AG08395 (cell line): ENCODE measurements around the gene PIK3R2.
A peak's percentile ranks its signal among the peaks of the same experiment; 100 is the strongest.
"Not testable (repeated sequence)": the region's sequence is repeated elsewhere in the genome, so short reads cannot be mapped to it uniquely, and the experiment has no call there.

Experiments used
- DNase-seq: peaks from one replicate; pipeline ENCODE4 v3.0.0; 2012; ENCODE audit warnings: mixed read lengths, low spot score

PIK3R2 gene

DNA sequence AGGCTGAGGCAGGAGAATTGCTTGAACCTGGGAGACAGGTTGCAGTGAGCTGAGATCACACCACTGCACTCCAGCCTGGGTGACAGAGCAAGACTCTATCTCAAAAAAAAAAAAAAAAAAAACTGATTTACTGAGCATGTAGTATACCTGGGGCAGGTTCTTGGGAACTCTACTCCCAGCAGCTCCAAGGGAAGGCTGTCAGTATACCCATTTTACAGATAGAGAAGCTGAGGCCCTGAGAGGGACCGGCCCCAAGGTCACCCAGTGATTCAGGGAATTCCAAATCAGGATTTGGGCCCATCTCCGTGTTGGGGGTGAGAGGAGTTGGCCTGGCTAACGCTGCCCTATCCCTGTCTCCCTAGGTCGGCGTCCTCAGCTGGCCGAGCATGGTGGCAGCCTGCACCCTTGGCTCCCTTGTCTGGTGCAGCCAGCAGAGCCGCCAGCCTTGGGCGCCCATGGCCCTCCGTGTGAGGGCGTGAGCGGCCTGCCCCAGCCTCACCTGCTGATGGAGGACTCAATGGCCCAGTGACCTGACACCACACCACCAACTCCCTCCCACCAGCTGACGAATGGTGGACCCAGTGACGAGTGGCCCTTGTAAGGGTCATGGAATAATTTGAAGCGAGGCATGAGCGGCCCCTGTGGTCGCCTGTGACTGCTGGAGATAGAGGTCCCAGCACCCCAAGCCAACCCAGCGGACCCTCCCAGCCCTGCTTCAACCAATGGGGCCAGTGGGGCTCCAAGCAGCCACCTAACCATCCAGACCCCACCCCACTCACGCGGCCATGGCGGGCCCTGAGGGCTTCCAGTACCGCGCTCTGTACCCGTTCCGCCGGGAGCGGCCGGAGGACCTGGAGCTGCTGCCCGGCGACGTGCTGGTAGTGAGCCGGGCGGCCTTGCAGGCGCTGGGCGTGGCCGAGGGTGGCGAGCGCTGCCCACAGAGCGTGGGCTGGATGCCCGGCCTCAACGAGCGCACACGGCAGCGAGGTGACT, 2.4 kb downstream of the PIK3R2 start:
- DNase-seq = no peak

DNA sequence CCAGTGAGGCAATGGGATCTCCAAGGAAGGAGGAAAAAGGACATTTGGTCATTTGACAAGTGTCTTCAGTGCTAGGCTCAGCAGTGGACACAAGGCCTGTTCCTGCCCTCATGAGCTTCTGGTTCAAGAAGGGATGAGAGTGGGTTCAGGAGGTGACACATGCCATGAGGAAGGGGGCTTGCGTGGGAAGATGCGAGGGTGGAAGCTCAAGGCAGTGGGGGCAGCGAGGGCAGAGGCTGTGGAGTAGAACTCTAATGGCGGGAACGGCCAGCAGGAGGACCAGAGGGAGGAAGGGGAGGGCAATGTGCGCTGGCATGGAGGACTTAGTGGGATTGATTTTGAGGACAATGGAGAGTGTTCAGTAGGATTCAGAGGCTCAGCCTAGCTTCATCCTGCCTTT, 3.3 kb downstream of the PIK3R2 start:
- DNase-seq = no peak

DNA sequence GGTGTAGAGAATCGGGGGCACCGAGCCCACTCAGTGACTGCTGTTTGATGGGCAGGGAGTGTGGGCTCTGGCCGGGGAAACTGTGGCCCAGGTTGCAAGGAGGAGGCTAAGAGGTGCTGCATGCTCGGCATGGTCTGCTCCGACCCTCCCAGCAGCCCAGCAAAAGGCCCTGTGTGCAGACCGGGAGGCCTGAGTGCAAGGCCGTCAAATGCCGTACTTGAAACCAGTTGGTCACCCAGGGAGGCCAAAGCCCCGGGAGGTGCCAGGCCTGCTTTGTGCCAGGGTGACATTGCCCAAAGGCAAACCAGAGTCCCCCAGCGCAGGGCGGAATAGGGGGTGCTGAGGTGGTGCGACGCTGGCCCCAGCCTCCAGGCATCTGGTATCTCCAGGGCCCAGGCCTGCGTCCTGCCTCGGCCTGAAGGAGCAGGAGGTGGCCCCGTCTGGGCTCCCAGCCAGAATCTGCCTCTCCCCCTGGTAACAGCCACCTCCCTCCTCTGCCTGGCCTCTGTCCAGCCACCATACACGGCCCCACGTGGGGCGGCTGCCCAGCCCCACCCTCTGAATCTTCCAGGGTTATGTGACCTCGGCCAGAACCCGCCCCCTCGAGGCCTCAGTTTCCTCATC, 4.0 kb downstream of the PIK3R2 start:
- DNase-seq = peak; percentile 81

DNA sequence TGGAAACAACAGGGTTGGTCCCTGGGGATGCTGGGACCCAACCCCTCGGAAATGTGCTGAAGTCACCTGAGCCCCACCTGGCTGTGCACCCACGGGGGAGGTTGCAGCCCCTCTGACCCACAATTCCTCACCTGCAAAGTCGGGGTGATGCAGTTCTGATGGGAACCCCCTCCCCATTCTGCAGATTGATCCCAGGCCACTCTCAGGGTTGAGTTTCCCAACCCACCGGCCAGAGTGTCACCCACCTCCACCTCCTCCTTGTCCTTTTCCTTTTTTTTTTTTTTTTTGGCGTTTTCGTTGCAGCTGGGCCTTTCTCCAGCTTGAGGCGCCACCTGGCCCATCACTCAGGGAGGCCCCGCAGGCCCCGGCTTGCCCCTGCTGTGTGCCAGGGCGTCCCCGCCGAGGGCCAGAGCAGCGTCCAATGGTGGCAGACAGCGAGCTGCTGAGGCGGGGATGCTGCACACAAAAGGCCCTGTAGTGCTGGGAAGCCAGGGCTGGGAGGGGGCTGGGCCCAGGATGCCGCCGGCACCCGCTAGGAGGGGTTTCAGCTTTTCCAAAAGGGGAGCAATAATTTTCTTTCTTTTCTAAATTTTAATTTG, 4.6 kb downstream of the PIK3R2 start:
- no peak for DNase-seq

DNA sequence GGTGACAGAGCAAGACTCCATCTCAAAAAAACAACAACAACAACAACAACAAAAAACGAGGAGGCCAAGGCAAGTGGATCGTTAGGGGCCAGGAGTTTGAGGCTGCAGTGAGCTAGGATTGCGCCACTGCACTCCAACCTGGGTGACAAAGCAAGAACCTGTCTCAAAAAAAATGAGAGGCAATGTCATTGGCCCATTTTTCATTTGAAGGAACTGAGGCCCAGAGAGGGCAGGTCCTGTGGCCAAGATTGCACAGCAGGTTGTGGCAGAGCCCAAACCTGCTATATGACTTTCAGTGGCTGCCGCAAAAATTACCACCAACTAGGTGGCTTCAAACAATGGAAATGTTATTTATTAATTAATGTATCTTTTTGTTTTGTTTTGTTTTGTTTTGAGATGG, 5.5 kb downstream of the PIK3R2 start:
- DNase-seq = no peak

DNA sequence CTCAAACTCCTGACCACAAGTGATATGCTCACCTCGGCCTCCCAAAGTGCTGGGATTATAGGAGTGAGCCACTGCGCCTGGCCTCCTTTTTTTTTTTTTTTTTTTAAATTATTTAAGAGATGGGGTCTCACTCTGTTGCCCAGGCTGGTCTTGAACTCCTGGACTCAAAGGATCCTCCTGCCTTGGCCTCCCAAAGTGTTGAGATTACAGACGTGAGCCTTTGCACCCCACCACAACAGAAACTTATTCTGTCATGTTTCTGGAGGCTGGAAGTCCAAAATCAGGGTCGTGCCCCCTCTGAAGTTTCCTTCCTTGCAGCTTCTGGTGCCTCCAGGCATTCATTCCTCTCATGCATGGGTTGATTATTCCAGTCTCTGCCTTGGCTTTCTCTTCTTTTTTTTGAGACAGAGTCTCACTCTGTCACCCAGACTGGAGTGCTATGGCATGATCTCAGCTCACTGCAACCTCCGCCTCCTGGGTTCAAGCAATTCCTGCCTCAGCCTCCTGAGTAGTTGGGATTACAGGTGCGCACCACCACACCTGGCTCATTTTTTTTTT, 6.2 kb downstream of the PIK3R2 start:
- not testable (repeated sequence) for DNase-seq

DNA sequence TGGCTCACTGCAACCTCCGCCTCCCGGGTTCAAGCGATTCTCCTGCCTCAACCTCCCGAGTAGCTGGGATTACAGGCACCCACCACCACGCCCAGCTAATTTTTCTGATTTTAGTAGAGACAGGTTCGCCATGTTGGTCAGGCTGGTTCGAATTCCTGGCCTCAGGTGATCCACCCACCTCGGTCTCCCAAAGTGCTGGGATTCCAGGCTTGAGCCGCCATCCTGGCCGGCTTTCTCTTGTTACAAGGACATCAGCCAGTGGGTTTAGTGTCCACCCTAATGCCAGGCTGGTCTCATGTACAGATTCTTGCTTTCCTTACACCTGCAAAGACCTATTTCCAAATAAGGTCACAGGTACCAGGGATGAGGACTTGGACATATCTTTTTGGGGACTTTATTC, 6.8 kb downstream of the PIK3R2 start:
- no peak for DNase-seq

DNA sequence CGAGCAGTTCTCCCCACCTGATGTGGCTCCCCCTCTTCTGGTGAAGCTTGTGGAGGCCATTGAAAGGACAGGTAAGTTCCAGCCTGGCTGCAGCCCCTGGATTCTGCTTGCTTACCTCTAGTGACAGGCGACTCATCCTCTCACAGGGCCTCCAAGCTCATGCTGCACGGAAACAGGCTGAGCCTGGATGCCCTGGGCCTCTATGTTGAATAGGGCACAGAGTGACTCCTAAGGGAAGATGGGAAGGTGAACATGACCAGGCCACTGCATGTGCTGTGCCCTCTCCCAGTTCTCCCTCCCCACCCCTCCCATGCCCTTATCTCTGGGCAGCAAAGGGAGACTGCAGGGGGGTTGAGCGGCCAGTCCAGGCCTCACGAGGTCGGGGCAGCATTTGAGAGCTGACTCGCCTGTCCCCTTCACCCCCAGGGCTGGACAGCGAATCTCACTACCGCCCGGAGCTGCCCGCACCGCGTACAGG, 7.6 kb downstream of the PIK3R2 start:
- no peak for DNase-seq

DNA sequence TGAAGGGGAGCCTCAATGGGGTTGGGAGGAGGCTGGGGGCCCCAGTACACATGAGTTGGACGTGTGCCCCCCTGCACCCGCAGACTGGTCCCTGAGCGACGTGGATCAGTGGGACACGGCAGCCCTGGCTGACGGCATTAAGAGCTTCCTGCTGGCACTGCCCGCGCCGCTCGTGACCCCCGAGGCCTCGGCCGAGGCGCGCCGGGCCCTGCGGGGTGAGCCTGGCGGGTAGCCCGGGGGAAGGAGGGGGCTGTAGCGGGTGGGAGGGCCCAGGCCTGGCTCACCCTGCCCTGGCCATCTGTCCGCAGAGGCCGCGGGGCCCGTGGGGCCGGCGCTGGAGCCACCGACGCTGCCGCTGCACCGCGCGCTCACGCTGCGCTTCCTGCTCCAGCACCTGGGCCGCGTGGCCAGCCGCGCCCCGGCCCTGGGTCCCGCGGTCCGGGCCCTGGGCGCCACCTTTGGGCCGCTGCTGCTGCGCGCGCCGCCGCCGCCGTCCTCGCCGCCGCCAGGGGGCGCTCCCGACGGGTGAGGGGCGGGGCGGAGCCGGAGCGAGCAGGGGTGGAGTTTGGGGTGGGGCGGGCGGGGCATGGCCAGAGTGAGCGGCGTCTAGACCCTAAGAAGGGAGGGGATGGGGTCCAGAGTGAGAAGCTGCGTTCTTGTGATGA, 8.1 kb downstream of the PIK3R2 start:
- DNase-seq = peak; percentile 93

DNA sequence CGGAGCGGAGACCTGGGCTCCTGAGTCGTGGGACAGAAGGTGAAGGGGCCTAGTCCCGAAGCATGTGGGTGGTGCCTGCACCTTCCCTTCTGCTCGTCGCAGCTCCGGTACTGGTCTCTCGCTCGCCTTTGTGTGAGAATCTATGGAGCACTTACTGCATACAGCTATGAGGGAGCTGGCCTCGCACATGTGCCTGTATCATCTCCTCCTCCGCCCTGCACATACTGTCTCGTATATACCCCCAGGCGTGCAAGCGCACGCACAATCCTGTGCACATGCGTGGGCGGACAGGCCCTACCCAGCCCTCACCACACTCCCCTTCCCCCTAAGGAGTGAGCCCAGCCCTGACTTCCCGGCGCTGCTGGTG, 8.7 kb downstream of the PIK3R2 start:
- DNase-seq = no peak

DNA sequence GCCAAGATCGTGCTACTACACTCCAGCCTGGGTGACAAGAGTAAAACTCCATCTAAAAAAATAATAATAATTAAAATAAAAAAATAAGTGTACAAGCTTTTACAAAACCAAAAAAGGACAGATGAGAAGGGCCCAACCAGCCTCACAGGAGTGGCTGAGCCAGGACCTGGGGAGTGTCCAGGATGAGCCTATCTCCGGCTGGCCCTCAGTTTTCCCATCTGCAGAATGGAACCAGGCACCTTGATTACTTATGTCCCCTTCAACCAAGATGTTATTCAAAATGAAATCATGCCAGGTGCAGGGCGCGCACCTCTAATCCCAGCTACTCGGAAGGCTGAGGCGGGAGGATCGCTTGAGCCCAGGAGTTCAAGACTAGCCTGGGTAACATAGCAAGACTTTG, 11.1 kb downstream of the PIK3R2 start:
- no peak for DNase-seq

DNA sequence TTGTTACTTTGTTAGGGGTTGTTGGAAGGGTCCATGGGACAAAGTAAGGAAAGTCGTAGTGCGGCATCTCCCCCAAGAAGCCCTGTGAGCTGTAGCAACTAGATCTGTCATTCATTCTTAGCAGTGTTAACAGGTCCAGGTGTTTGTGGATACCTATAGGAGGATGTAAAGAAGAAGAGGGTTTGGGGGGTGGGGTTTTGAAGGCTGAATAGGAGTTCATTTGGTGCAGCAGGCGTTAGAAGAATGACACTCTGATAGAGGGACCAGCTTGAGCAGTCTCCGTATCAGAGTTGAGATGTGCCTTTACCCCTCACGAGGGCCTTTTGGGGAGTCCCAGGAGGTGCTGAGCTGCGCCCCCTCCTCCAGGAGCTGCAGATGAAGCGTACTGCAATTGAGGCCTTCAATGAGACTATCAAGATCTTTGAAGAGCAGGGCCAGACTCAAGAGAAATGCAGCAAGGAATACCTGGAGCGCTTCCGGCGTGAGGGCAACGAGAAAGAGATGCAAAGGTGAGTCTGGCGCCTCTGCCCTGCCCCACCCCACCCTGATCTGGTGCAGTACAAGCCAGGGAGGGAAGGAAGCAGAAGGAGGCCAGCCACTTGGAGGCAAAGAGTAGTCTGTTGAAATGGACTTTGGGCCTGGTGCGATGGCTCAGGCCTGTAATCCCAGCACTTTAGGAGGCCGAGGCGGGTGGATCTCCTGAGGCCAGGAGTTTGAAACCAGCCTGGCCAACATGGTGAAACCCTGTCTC, 13.0 kb downstream of the PIK3R2 start:
- DNase-seq = no peak

DNA sequence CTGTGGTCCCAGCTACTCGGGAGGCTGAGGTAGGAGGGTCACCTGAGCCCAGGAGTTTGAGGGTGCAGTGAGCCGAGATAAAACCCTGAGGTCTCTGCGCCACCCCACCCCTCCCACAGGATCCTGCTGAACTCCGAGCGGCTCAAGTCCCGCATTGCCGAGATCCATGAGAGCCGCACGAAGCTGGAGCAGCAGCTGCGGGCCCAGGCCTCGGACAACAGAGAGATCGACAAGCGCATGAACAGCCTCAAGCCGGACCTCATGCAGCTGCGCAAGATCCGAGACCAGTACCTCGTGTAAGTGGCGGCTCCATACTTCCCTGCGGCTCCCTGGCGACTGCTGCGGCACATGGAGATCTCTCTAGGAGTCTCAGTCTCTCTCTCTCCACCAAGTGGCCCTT, 14.0 kb downstream of the PIK3R2 start:
- DNase-seq = no peak

DNA sequence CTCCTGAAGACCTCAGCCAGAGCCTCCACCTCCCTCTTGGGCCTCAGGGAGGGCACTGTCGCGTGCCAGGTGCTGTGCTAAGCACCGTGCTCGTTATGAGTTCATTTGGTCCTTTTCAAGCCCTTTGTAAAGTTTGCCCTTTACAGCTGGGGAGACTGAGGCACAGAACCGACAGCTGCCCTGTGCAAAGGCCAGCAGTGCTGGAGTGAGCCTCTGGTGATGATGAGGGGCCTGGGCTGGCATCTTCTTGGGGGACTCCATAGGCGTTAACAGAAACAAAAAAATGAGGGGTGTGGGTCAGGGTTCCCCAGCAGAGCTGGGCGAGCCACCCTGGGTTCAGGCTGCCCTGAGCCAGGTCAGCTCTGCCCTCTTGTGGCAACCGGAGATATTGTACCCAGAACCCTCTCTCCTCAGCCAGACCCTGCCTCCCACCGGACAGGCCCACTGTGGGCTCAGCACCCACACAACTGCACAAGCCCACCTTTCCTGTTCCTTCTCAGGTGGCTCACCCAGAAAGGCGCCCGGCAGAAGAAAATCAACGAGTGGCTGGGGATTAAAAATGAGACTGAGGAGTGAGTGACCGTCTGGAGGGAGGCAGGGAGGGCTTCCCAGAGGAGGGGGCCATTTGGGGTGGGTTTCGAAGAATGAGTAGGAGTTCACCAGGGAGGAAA, 15.1 kb downstream of the PIK3R2 start:
- peak; percentile 85 for DNase-seq

DNA sequence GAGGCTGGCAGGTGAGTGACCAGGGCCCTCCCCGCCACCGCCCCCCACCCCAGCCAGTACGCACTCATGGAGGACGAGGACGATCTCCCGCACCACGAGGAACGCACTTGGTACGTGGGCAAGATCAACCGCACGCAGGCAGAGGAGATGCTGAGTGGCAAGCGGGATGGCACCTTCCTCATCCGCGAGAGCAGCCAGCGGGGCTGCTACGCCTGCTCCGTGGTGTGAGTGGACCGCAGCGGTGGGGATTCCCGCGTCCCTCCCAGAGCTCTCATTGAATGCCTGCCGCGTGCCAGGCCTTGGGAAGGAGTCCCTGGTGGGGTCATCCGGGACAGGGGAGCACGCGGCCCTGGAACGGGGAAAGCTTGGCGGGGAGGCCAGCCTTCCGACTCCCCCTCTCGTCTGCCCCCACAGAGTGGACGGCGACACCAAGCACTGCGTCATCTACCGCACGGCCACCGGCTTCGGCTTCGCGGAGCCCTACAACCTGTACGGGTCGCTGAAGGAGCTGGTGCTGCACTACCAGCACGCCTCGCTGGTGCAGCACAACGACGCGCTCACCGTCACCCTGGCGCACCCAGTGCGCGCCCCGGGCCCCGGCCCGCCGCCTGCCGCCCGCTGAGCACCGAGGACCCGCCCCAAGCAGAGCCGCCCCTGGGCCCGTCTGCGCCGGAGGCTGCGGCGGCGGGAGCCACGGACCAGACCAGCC, 15.9 kb downstream of the PIK3R2 start:
- DNase-seq = no peak

DNA sequence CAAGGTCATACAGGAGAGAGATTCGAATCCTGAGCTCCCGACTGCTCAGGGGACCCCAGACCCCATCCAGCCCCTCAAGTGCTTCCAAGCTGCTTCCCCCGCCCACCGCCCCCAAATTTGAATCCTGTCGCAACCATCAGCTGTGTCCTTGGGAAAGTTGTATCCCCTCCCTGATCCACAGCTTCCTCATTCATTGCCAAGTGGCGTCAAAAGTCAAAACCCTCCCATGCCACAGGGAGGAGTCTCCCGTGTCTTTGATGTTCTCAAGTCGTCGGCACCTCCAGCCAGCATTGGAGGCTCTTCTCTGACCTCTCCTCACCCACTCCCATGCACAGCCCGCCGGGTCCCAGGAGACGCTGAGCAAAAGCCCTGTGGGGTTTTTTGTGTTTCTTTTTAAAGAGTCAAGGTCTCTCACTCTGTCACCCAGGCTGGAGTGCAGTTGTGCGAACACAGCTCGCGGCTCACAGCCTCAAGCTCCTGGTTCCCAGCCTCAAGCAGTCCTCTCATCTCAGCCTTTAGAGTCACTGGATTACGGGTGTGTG, 17.8 kb downstream of the PIK3R2 start:
- no peak for DNase-seq

DNA sequence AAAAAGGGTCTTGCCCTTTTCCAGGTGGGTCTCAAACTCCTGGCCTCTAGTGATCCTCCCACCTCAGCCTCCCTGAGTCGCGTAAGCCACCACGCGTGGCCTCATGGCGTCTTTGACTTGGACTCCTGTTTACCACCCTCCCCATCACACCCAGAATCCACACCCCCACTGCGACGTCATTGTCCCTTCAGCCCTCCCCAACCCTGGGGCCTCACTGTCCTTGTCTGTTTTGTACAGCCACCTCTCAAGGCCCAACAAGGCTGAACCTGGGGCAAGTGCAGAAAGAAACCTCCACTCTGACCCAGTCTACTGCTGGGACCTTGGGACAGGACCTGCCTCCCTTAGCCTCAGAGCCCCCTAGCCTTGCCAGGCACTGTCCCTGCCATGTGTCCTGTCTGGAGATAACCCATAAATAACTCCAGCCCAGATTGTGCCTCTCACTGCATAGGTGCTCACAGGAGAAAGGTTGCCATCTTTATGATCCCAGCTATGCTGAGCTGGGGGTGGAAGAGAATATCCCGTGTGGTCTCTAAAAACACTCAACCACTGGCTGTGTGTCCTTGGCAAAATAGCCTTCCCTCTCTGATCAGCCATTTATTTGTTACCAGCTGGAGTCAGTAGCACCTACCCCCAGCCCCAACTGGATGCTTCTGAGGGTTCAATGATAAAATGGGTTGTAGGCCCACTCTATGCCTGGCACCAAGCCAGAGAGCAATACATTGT, 18.8 kb downstream of the PIK3R2 start:
- DNase-seq = no peak

DNA sequence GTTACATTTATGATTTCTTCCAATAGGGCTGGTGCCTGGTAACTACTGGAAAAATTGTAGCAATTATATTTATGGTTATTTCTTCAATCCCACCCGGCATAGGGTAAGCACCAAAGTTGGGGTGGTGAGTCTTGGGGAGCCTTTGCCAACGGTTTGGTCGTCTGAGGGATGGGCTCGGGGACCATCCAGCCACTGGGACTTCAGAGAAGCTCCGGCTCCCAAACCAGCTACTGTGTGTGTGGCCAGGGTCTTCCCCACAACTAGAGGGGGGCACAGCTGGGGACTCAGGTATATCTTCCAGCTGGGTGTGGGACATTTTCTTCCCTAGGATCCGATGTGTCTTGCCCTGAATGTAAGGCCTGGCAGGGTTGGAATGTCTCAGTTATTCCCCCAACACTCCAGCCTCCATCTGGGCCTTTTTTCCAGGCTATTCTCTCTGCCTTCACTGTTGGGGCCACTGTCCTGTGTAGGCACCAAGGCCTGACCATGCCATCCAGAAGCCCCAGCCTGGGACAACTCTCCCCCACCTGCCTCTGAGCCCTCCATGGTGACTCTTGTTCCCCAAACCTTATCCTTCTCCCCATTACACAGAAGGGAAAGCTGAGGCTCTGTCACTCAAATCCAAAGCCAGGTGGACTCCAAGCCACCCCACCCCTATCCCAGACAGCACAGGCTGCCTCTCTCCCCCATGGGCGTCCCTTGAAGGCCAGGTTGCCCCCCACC, 19.5 kb downstream of the PIK3R2 start:
- DNase-seq = no peak
